ENCODE results near the gene JAG1.

JAG1 gene

GRCh38 chr20:10641467-10641866, 32.3 kb downstream of the JAG1 start:
- H3K9me3 ChIP-seq (replicated peaks; ENCODE audit: low read length): no peaks in the 10 kb centered on the region
- peaks cover 25% of the 10 kb centered on the region for H3K4me1 ChIP-seq (ENCODE audit: control insufficient read depth, insufficient read depth, low read length)
- H3K4me2 ChIP-seq (ENCODE audit: low read length): no peak overlapping the region
- no peaks in the 10 kb centered on the region for H3K27me3 ChIP-seq (ENCODE audit: control insufficient read depth, insufficient read depth, low read length)
- H3K36me3 ChIP-seq (ENCODE audit: insufficient read depth, low read length): peaks cover 74% of the 10 kb centered on the region
- no peak overlapping the region for H3K4me3 ChIP-seq (ENCODE audit: low read length)
- H3K9ac ChIP-seq (ENCODE audit: low read depth, low read length): no peak overlapping the region

GRCh38 chr20:10640897-10641296, 32.9 kb downstream of the JAG1 start:
- Histone ChIP-seq H3K36me3 (ENCODE audit: insufficient read depth, low read length) (peaks cover 69% of the 10 kb centered on the region), H3K9me3 (replicated peaks; ENCODE audit: low read length) (no peaks in the 10 kb centered on the region), H3K4me2 (ENCODE audit: low read length) (no peak overlapping the region), H3K4me3 (ENCODE audit: low read length) (no peak overlapping the region), H3K4me1 (ENCODE audit: control insufficient read depth, insufficient read depth, low read length) (peaks cover 31% of the 10 kb centered on the region), H3K9ac (ENCODE audit: low read depth, low read length) (no peak overlapping the region), H3K27me3 (ENCODE audit: control insufficient read depth, insufficient read depth, low read length) (no peaks in the 10 kb centered on the region)

GRCh38 chr20:10639737-10640556, 33.9 kb downstream of the JAG1 start:
- Histone ChIP-seq H3K4me3 (ENCODE audit: low read length) (no peak overlapping the region), H3K4me1 (ENCODE audit: control insufficient read depth, insufficient read depth, low read length) (peaks cover 39% of the 10 kb centered on the region), H3K36me3 (ENCODE audit: insufficient read depth, low read length) (peaks cover 60% of the 10 kb centered on the region), H3K27me3 (ENCODE audit: control insufficient read depth, insufficient read depth, low read length) (no peaks in the 10 kb centered on the region), H3K9me3 (replicated peaks; ENCODE audit: low read length) (no peaks in the 10 kb centered on the region), H3K4me2 (ENCODE audit: low read length) (no peak overlapping the region), H3K9ac (ENCODE audit: low read depth, low read length) (no peak overlapping the region)

- H3K36me3 ChIP-seq (ENCODE audit: insufficient read depth, low read length): peaks cover 52% of the 10 kb centered on the region
- no peaks in the 10 kb centered on the region for H3K27me3 ChIP-seq (ENCODE audit: control insufficient read depth, insufficient read depth, low read length)
Measured at GRCh38 chr20:10639077-10639736, 34.6 kb downstream of the JAG1 start.

GRCh38 chr20:10637563-10637962, 36.2 kb downstream of the JAG1 start:
- peaks cover 38% of the 10 kb centered on the region for H3K36me3 ChIP-seq (ENCODE audit: insufficient read depth, low read length)
- no peak overlapping the region for H3K4me2 ChIP-seq (ENCODE audit: low read length)
- no peak overlapping the region for H3K4me3 ChIP-seq (ENCODE audit: low read length)
- H3K27me3 ChIP-seq (ENCODE audit: control insufficient read depth, insufficient read depth, low read length): no peaks in the 10 kb centered on the region
- no peaks in the 10 kb centered on the region for H3K9me3 ChIP-seq (replicated peaks; ENCODE audit: low read length)
- peaks cover 38% of the 10 kb centered on the region for H3K4me1 ChIP-seq (ENCODE audit: control insufficient read depth, insufficient read depth, low read length)
- peak overlapping the region; percentile 2 for H3K9ac ChIP-seq (ENCODE audit: low read depth, low read length)

More at GRCh38 chr20:10639077-10639736, 34.6 kb downstream of the JAG1 start:
- Histone ChIP-seq H3K4me3 (ENCODE audit: low read length) (no peak overlapping the region), H3K9ac (ENCODE audit: low read depth, low read length) (no peak overlapping the region), H3K9me3 (replicated peaks; ENCODE audit: low read length) (no peaks in the 10 kb centered on the region), H3K4me1 (ENCODE audit: control insufficient read depth, insufficient read depth, low read length) (peaks cover 46% of the 10 kb centered on the region), H3K4me2 (ENCODE audit: low read length) (no peak overlapping the region)

- Histone ChIP-seq H3K4me2 (ENCODE audit: low read length) (peak overlapping the region; percentile 23), H3K9ac (ENCODE audit: low read depth, low read length) (peak overlapping the region; percentile 7), H3K9me3 (replicated peaks; ENCODE audit: low read length) (no peaks in the 10 kb centered on the region), H3K4me3 (ENCODE audit: low read length) (no peak overlapping the region), H3K4me1 (ENCODE audit: control insufficient read depth, insufficient read depth, low read length) (peaks cover 34% of the 10 kb centered on the region), H3K27me3 (ENCODE audit: control insufficient read depth, insufficient read depth, low read length) (no peaks in the 10 kb centered on the region), H3K36me3 (ENCODE audit: insufficient read depth, low read length) (peaks cover 34% of the 10 kb centered on the region)
Measured at GRCh38 chr20:10637031-10637559, 36.7 kb downstream of the JAG1 start.

- H3K4me3 ChIP-seq (ENCODE audit: low read length): no peak overlapping the region
- H3K27me3 ChIP-seq (ENCODE audit: control insufficient read depth, insufficient read depth, low read length): no peaks in the 10 kb centered on the region
Measured at GRCh38 chr20:10636326-10636818, 37.4 kb downstream of the JAG1 start.

GRCh38 chr20:10635476-10636208, 38.2 kb downstream of the JAG1 start:
- peaks cover 19% of the 10 kb centered on the region for H3K36me3 ChIP-seq (ENCODE audit: insufficient read depth, low read length)
- peaks cover 34% of the 10 kb centered on the region for H3K4me1 ChIP-seq (ENCODE audit: control insufficient read depth, insufficient read depth, low read length)
- H3K9ac ChIP-seq (ENCODE audit: low read depth, low read length): no peak overlapping the region
- no peaks in the 10 kb centered on the region for H3K9me3 ChIP-seq (replicated peaks; ENCODE audit: low read length)
- H3K4me3 ChIP-seq (ENCODE audit: low read length): no peak overlapping the region
- H3K27me3 ChIP-seq (ENCODE audit: control insufficient read depth, insufficient read depth, low read length): no peaks in the 10 kb centered on the region
- peak overlapping the region; percentile 28 for H3K4me2 ChIP-seq (ENCODE audit: low read length)

More at GRCh38 chr20:10636326-10636818, 37.4 kb downstream of the JAG1 start:
- Histone ChIP-seq H3K4me2 (ENCODE audit: low read length) (peak overlapping the region; percentile 23), H3K9ac (ENCODE audit: low read depth, low read length) (peak overlapping the region; percentile 7), H3K36me3 (ENCODE audit: insufficient read depth, low read length) (peaks cover 26% of the 10 kb centered on the region), H3K9me3 (replicated peaks; ENCODE audit: low read length) (no peaks in the 10 kb centered on the region), H3K4me1 (ENCODE audit: control insufficient read depth, insufficient read depth, low read length) (peaks cover 34% of the 10 kb centered on the region)

GRCh38 chr20:10634683-10635411, 39.0 kb downstream of the JAG1 start:
- no peak overlapping the region for H3K4me3 ChIP-seq (ENCODE audit: low read length)
- H3K4me2 ChIP-seq (ENCODE audit: low read length): peak overlapping the region; percentile 28
- H3K9me3 ChIP-seq (replicated peaks; ENCODE audit: low read length): no peaks in the 10 kb centered on the region
- H3K9ac ChIP-seq (ENCODE audit: low read depth, low read length): no peak overlapping the region
- no peaks in the 10 kb centered on the region for H3K27me3 ChIP-seq (ENCODE audit: control insufficient read depth, insufficient read depth, low read length)
- peaks cover 34% of the 10 kb centered on the region for H3K4me1 ChIP-seq (ENCODE audit: control insufficient read depth, insufficient read depth, low read length)
- H3K36me3 ChIP-seq (ENCODE audit: insufficient read depth, low read length): peaks cover 11% of the 10 kb centered on the region

- H3K4me1 ChIP-seq (ENCODE audit: control insufficient read depth, insufficient read depth, low read length): peaks cover 34% of the 10 kb centered on the region
- H3K9me3 ChIP-seq (replicated peaks; ENCODE audit: low read length): no peaks in the 10 kb centered on the region
- H3K4me3 ChIP-seq (ENCODE audit: low read length): no peak overlapping the region
- no peak overlapping the region for H3K9ac ChIP-seq (ENCODE audit: low read depth, low read length)
- H3K36me3 ChIP-seq (ENCODE audit: insufficient read depth, low read length): peaks cover 5% of the 10 kb centered on the region
- H3K4me2 ChIP-seq (ENCODE audit: low read length): no peak overlapping the region
- H3K27me3 ChIP-seq (ENCODE audit: control insufficient read depth, insufficient read depth, low read length): no peaks in the 10 kb centered on the region
Measured at GRCh38 chr20:10634211-10634610, 39.6 kb downstream of the JAG1 start.

All from skeletal muscle satellite cell (primary cell).